ENCODE data around the gene FRMD4A.

FRMD4A gene

DNA sequence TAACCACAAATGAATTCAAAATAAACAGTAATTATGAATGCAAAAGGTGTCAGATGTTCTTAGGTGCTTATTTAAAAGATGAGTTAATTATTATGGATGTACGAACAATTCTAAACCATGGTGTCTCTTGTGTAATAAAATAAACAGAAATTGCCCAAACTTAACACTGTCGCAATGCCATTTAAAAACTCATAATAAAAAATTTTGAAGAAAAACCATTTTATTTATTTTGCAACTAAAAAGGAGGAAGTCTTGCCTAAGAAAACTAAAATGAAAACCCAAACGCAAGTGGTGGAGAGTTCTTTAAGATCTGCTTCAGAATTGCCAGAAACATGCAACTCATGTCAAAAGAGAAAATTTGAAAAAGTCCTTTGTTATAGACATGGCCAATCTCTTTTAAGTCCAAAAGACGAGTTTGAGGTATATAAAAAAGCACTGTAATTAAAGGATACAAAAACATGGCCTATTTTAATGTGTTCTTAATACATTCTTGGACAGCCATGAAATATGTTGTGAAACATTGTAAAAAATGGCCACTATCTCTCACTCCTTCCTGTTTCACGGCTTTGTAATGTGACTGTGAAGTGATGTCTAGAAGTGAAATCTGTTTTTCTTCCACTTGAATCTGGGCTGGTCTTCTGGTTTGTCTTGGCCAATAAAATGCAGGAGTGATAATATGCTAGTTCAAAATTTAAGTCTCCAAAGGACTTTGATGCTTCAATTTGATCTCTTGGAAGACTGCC is 421.0 kb downstream of the FRMD4A start:
- ChIA-PET CTCF (interaction anchor here (1.4 kb wide), 1 partner anchor 11 kb away, joined by 4 read pairs; no protein-coding TSS in a partner anchor), POLR2A (no interaction called here)
- TF ChIP-seq, protein P1, sequence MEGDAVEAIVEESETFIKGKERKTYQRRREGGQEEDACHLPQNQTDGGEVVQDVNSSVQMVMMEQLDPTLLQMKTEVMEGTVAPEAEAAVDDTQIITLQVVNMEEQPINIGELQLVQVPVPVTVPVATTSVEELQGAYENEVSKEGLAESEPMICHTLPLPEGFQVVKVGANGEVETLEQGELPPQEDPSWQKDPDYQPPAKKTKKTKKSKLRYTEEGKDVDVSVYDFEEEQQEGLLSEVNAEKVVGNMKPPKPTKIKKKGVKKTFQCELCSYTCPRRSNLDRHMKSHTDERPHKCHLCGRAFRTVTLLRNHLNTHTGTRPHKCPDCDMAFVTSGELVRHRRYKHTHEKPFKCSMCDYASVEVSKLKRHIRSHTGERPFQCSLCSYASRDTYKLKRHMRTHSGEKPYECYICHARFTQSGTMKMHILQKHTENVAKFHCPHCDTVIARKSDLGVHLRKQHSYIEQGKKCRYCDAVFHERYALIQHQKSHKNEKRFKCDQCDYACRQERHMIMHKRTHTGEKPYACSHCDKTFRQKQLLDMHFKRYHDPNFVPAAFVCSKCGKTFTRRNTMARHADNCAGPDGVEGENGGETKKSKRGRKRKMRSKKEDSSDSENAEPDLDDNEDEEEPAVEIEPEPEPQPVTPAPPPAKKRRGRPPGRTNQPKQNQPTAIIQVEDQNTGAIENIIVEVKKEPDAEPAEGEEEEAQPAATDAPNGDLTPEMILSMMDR (IDR thresholded peaks at IDR 0.05; ENCODE audit: control extremely low read depth, extremely low read depth, low read depth, missing control alignments) = no peak
- DNase-seq (ENCODE audit: extremely low spot score) = no peak

DNA sequence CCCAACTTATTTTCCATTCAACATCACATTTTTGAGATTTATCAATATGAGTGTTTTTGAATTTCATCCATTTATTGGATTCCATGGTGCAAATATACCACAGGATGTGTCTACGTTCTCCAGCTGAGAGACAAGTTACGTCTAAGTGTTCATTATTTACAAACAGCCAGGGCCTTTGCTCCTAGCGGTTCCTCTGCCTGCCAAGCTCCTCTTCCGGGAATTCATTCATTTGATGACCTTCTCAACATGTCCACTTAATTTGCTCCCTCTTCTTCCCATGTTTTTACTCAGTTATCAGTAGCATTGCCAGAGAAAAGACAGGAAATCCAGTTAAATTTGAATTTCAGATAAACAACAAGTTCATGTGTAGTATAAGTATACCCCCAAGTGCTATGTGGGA is 422.2 kb downstream of the FRMD4A start:
- TF ChIP-seq, protein P1 (IDR thresholded peaks at IDR 0.05; ENCODE audit: control extremely low read depth, extremely low read depth, low read depth, missing control alignments) = no peak
- POLR2A ChIA-PET = no interaction called here
- CTCF ChIA-PET = no interaction called here
- no peak for DNase-seq (ENCODE audit: extremely low spot score)

GRCh38 chr10:13907570-13907969 is 423.2 kb downstream of the FRMD4A start:
- DNase-seq (ENCODE audit: extremely low spot score) = no peak
- ChIA-PET POLR2A (no interaction called here), CTCF (no interaction called here)
- TF ChIP-seq, protein P1 (IDR thresholded peaks at IDR 0.05; ENCODE audit: control extremely low read depth, extremely low read depth, low read depth, missing control alignments) = no peak

DNA sequence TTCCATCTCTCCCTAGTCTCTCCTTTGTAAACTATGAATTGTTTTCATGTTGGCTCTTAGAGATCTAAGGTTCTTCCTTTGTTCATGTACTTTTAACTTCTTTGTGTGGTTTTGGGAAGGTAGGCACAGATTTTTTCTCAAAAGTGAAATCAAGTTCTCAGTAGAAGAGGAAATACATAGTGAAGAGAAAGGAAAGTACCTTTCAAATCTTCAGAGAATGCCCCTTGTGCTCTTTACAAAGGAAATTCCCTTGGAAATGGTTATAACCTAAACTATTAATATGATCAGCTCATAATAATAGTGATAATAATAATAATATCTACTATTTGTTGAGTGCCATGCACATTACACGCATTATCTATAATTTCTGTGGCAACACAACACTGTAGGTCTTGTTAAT is 425.4 kb downstream of the FRMD4A start:
- TF ChIP-seq, protein P1 (IDR thresholded peaks at IDR 0.05; ENCODE audit: control extremely low read depth, extremely low read depth, low read depth, missing control alignments) = no peak

GRCh38 chr10:13904064-13904463 is 426.7 kb downstream of the FRMD4A start:
- no peak for DNase-seq (ENCODE audit: extremely low spot score)
- POLR2A ChIA-PET = no interaction called here
- CTCF ChIA-PET = no interaction called here
- TF ChIP-seq, protein P1 (IDR thresholded peaks at IDR 0.05; ENCODE audit: control extremely low read depth, extremely low read depth, low read depth, missing control alignments) = no peak

More for the DNA sequence above, 425.4 kb downstream of the FRMD4A start:
- CTCF ChIA-PET = interaction anchor here (1.1 kb wide), 1 partner anchor 10 kb away, joined by 4 read pairs; no protein-coding TSS in a partner anchor
- DNase-seq (ENCODE audit: extremely low spot score) = no peak
- POLR2A ChIA-PET = no interaction called here

GRCh38 chr10:13902868-13903587 is 427.7 kb downstream of the FRMD4A start:
- DNase-seq (ENCODE audit: extremely low spot score) = no peak
- CTCF ChIA-PET = no interaction called here
- POLR2A ChIA-PET = interaction anchor here (0.7 kb wide), 1 partner anchor 95 kb away, joined by 7 read pairs; no protein-coding TSS in a partner anchor
- TF ChIP-seq, protein P1 (IDR thresholded peaks at IDR 0.05; ENCODE audit: control extremely low read depth, extremely low read depth, low read depth, missing control alignments) = no peak
